Gastroesophageal sphincter (tissue), 4 donors: ENCODE data around the gene FAM98B. TPM values are rescaled to one million over a fixed set of nuclear protein-coding genes. Genes with fewer than 3 reads are reported as not detected.

ENCODE experiments used
- ATAC-seq: fragments of 150-250 bp; one replicate; pipeline ENCODE4 v1.9.1; 2016; ENCODE audit warnings: mild to moderate bottlenecking, moderate library complexity
- H3K27ac ChIP-seq, 4 donors: fragments of 200-600 bp; sonication (generic) in 3 of 4; 1 replicate in 3 of 4; 2 replicates in 1 of 4; pipeline ENCODE4 v1.5.1; 2016 to 2019
- H3K27me3 ChIP-seq: fragments of 200-600 bp; sonication (generic); one replicate; pipeline ENCODE4 v1.5.1; 2019
- H3K36me3 ChIP-seq, 2 donors: fragments of 200-600 bp; sonication (generic); one replicate each; pipeline ENCODE4 v1.5.1; 2019; ENCODE audit warnings: control low read depth in 1 of 2
- H3K4me1 ChIP-seq, 3 donors: fragments of 200-600 bp; sonication (generic); 1 replicate in 2 of 3; 2 replicates in 1 of 3; pipeline ENCODE4 v1.5.1; 2016 to 2019; ENCODE audit warnings: control low read depth in 2 of 3
- H3K4me3 ChIP-seq, 2 donors: fragments of 200-600 bp; sonication (generic); one replicate each; pipeline ENCODE4 v1.5.1; 2019; ENCODE audit warnings: mild to moderate bottlenecking in 1 of 2, moderate library complexity in 1 of 2
- H3K9me3 ChIP-seq, 3 donors: fragments of 200-600 bp; sonication (generic); one replicate each; pipeline ENCODE4 v1.5.1; 2017 to 2019; ENCODE audit warnings: control low read depth in 2 of 3
- EP300 ChIP-seq: sonication (generic); formaldehyde crosslinking; IDR thresholded peaks from one replicate; pipeline ENCODE4 v1.6.1; 2017; ENCODE audit warnings: antibody characterized with exemption, mild to moderate bottlenecking
- POLR2A ChIP-seq, 2 donors: fragments of 450-650 bp; IDR thresholded peaks; one replicate each; pipeline ENCODE4 v1.6.1; 2017; ENCODE audit warnings: antibody characterized with exemption in 2 of 2, mild to moderate bottlenecking in 2 of 2, moderate library complexity in 1 of 2
- POLR2AphosphoS5 ChIP-seq: sonication (generic); formaldehyde crosslinking; IDR thresholded peaks from one replicate; pipeline ENCODE4 v1.6.1; 2017; ENCODE audit warnings: antibody characterized with exemption
- WGBS, 2 donors: methylation state at CpG; one replicate each; pipeline ENCODE4 v1.1.5; 2018; ENCODE audit warnings: low coverage in 1 of 2; 5-methylcytosine and 5-hydroxymethylcytosine counted together
- total RNA-seq, 4 donors: library from RNA; depleted of rRNA; stranded (reverse); fragments of >200 nt; gene quantifications; one replicate each; pipeline ENCODE4 v1.1.0, GENCODE V29; 2016
- TF ChIP-seq, protein P1 (sequence below), 4 experiments: fragments of 200-600 bp in 2 of 4; fragments of 450-650 bp in 2 of 4; sonication (generic) in 1 of 4; IDR thresholded peaks; one replicate each; pipeline ENCODE4 v1.5.1; 2017 to 2019; ENCODE audit warnings: antibody characterized with exemption in 4 of 4, mild to moderate bottlenecking in 2 of 4, moderate library complexity in 2 of 4

Gene FAM98B
- total RNA-seq, 4 donors from 2014 or later = 10.6 to 15.6 (median 11.9) TPM

DNA sequence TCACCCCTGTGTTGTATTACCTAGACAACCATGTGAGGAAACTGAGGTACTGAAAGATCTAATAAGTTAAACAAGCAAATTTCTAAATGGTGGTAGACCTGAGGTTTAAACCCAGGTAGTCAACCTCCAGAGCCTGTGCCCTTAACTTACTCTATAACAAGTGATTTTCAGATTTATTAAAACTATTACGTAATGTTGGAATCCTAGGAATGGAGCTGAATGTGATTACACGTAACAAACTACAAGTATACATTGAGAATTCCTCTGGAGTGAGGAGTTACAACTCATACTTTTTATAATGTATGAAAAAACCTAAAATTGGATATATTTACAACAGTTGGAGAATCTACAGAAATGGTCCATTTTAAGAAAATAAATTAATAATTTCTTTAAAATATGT is 18.0 kb downstream of the FAM98B start:
- Histone ChIP-seq H3K36me3 (peaks cover 0 to 76% of the 10 kb centered on the region in 2 donors), H3K27me3 (no peaks in the 10 kb centered on the region), H3K4me3 (no peak overlapping the region), H3K9me3 (no peaks in the 10 kb centered on the region), H3K27ac (no peak overlapping the region), H3K4me1 (no peaks in the 10 kb centered on the region)
- WGBS, 2 donors = 63 to 82% methylated on average over 2 of the region's 2 CpGs
- ATAC-seq = no peak
- TF ChIP-seq, protein P1, sequence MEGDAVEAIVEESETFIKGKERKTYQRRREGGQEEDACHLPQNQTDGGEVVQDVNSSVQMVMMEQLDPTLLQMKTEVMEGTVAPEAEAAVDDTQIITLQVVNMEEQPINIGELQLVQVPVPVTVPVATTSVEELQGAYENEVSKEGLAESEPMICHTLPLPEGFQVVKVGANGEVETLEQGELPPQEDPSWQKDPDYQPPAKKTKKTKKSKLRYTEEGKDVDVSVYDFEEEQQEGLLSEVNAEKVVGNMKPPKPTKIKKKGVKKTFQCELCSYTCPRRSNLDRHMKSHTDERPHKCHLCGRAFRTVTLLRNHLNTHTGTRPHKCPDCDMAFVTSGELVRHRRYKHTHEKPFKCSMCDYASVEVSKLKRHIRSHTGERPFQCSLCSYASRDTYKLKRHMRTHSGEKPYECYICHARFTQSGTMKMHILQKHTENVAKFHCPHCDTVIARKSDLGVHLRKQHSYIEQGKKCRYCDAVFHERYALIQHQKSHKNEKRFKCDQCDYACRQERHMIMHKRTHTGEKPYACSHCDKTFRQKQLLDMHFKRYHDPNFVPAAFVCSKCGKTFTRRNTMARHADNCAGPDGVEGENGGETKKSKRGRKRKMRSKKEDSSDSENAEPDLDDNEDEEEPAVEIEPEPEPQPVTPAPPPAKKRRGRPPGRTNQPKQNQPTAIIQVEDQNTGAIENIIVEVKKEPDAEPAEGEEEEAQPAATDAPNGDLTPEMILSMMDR (IDR thresholded peaks at IDR 0.05) = no peak
- TF ChIP-seq POLR2A (IDR thresholded peaks at IDR 0.05) (no peak), POLR2AphosphoS5 (no peak), EP300 (no peak)

DNA sequence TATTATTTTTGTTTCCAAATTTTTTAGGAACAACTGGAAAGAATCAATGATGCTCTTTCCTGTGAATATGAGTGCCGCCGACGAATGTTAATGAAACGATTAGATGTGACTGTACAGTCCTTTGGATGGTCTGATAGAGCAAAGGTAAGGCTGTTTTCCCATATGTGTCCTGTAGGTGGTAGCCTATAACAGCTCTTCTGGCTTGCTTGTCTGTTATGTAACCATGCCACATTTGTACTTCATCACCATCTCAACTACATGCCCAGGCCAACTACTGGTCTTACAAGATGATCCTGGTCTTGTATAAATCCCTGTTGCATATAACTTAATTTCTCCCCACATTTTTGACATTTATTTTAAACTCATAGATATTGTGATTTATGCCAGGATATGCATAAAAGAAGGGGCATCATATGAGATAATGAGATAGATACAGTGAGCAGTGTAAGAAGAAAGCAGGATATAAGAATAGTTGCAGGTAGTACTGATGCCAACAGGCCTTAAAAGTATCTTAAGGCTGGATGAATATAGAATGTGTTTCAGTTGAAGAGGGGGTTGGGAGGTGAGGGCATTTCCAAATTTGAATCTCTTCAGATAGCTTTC is 20.3 kb downstream of the FAM98B start:
- Histone ChIP-seq H3K4me3 (no peak overlapping the region), H3K27ac (no peak overlapping the region), H3K4me1 (no peaks in the 10 kb centered on the region), H3K27me3 (no peaks in the 10 kb centered on the region), H3K9me3 (no peaks in the 10 kb centered on the region), H3K36me3 (peaks cover 0 to 81% of the 10 kb centered on the region in 2 donors)
- WGBS, 2 donors = 53% methylated on average over 4 of the region's 4 CpGs; no CpG with 5 or more reads in 1 of the 2 donors
- ATAC-seq = peak; percentile 58
- TF ChIP-seq POLR2AphosphoS5 = no peak
- TF ChIP-seq, protein P1 (IDR thresholded peaks at IDR 0.05) = peak; percentile 8 to 59 (median 54)

- WGBS, 2 donors = 60 to 84% methylated on average over 1 to 2 of the region's 2 CpGs
- Histone ChIP-seq H3K4me1 (no peaks in the 10 kb centered on the region), H3K9me3 (no peaks in the 10 kb centered on the region), H3K27ac (no peak overlapping the region), H3K4me3 (no peak overlapping the region), H3K36me3 (peaks cover 0 to 77% of the 10 kb centered on the region in 2 donors), H3K27me3 (no peaks in the 10 kb centered on the region)
- no peak for TF ChIP-seq EP300
- TF ChIP-seq POLR2A (IDR thresholded peaks at IDR 0.05) = no peak
- no peak for ATAC-seq
Measured at GRCh38 chr15:38475361-38475760, 21.4 kb downstream of the FAM98B start.

- whole genome bisulfite sequencing, 2 donors = 88 to 100% methylated on average over 1 of the region's 1 CpG
- ATAC-seq = no peak
- no peak for TF ChIP-seq EP300
- no peak for TF ChIP-seq POLR2AphosphoS5
- TF ChIP-seq, protein P1 (IDR thresholded peaks at IDR 0.05) = no peak
- TF ChIP-seq POLR2A (IDR thresholded peaks at IDR 0.05) = no peak
- peaks cover 0 to 74% of the 10 kb centered on the region in 2 donors for H3K36me3 ChIP-seq
- no peaks in the 10 kb centered on the region for H3K27me3 ChIP-seq
- H3K27ac ChIP-seq = no peak overlapping the region
- H3K4me3 ChIP-seq = no peak overlapping the region
- H3K4me1 ChIP-seq = no peaks in the 10 kb centered on the region
- H3K9me3 ChIP-seq = no peaks in the 10 kb centered on the region
Measured at GRCh38 chr15:38476120-38476519, 22.2 kb downstream of the FAM98B start.

GRCh38 chr15:38477637-38478036 is 23.7 kb downstream of the FAM98B start:
- ATAC-seq = no peak
- no peaks in the 10 kb centered on the region for H3K4me1 ChIP-seq
- TF ChIP-seq POLR2A (IDR thresholded peaks at IDR 0.05) (no peak), POLR2AphosphoS5 (no peak), EP300 (no peak)
- TF ChIP-seq, protein P1 (IDR thresholded peaks at IDR 0.05) = no peak
- H3K36me3 ChIP-seq = peaks cover 0 to 77% of the 10 kb centered on the region in 2 donors
- 57 to 79% methylated on average over 4 of the region's 4 CpGs for WGBS, 2 donors
- no peaks in the 10 kb centered on the region for H3K27me3 ChIP-seq
- no peak overlapping the region for H3K4me3 ChIP-seq
- H3K9me3 ChIP-seq = no peaks in the 10 kb centered on the region
- no peak overlapping the region for H3K27ac ChIP-seq
